Testis (tissue), 3 donors: ENCODE results near the gene SPPL2B. TPM values are rescaled to one million over a fixed set of nuclear protein-coding genes. Genes with fewer than 3 reads are reported as not detected.

Source experiments
- DNase-seq: peaks from one replicate; pipeline ENCODE4 v3.0.0-alpha.2; 2019
- H3K27ac ChIP-seq, 2 donors: fragments of 200-600 bp; sonication (generic); one replicate each; pipeline ENCODE4 v1.5.1; 2019
- H3K27me3 ChIP-seq: fragments of 200-600 bp; sonication (generic); one replicate; pipeline ENCODE4 v1.5.1; 2019
- H3K36me3 ChIP-seq: fragments of 200-600 bp; sonication (generic); one replicate; pipeline ENCODE4 v1.5.1; 2017; ENCODE audit warnings: low read depth; ENCODE audit errors: missing control alignments
- H3K4me1 ChIP-seq: fragments of 200-600 bp; sonication (generic); one replicate; pipeline ENCODE4 v1.5.1; 2019
- H3K4me3 ChIP-seq, 2 donors: fragments of 200-600 bp; sonication (generic); one replicate each; pipeline ENCODE4 v1.5.1; 2017 to 2019
- H3K9me3 ChIP-seq: fragments of 200-600 bp; sonication (generic); one replicate; pipeline ENCODE4 v1.5.1; 2017
- POLR2A ChIP-seq: fragments of 450-650 bp; IDR thresholded peaks from one replicate; pipeline ENCODE4 v1.6.1; 2017; ENCODE audit warnings: antibody characterized with exemption, mild to moderate bottlenecking, moderate library complexity
- WGBS, 2 donors: methylation state at CpG; one replicate each; pipeline ENCODE4 v1.1.5; 2018; 5-methylcytosine and 5-hydroxymethylcytosine counted together
- intact Hi-C: fragments of 100-400 bp; cut with DNase I; formaldehyde crosslinking; loops from one replicate; pipeline ENCODE4 v1.15.1; 2023; ENCODE audit warnings: low total_unique reads
- polyA plus RNA-seq: library from polyadenylated mRNA; stranded (reverse); fragments of 350-450 nt; fragmentation: Illumina TruSeq; extraction: RNeasy Lipid Tissue Mini Kit (QIAGEN cat#74804); gene quantifications from one replicate; pipeline ENCODE4 v1.2.3, GENCODE V29; 2014; ENCODE audit warnings: low read depth, low replicate concordance; ENCODE audit not compliant: insufficient read depth
- total RNA-seq, 2 donors: library from RNA; depleted of rRNA; stranded (reverse); fragments of >200 nt; gene quantifications; one replicate each; pipeline ENCODE4 v1.2.3, GENCODE V29; 2016
- TF ChIP-seq, protein P1 (sequence below), 3 experiments: fragments of 450-650 bp in 2 of 3; fragments of 200-600 bp in 1 of 3; sonication (generic) in 1 of 3; IDR thresholded peaks; one replicate each; pipeline ENCODE4 v1.5.1; 2016 to 2019; ENCODE audit warnings: antibody characterized with exemption in 3 of 3, mild to moderate bottlenecking in 2 of 3, moderate library complexity in 1 of 3

Gene SPPL2B
- total and polyA plus RNA-seq, 3 donors from 2014 or later, result 132 to 215 (median 158) TPM

DNA sequence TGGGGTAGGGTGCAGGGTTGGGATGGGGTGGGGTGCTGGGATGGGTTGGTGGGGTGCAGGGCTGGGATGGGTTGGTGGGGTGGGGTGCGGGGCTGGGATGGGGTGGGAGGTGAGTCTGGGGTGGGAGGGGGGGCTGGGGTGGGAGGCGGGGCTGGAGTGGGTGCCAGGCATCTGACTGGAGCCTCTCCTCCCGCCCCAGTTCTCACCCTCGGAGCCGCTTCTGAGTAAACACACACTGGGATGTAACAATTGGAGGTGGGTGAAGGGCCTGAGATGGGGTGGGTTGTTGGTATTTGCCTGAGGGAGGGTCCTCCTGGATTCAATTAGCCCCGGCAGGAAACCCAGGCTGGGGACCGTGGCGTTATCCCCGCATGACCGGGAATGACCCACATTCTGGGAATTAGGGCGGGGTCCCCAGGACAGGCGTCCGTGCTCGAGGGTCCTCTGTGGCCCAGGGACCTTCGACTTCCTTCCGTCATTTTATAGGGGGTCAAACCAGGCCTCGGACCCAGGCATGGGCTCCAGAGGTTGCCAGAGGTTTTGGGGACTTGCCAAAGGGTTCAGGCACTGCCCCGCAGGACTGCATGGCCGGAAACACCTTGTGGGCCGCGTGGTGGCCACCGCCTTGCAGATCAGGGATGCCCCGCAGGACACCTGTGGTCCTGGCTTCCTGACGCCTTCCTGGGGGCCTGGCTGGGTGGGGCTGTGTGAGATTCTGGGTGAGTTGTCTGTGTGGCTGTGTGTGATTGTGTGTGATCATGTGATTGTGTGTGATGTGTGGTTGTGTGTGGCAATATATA is 33.0 kb downstream of the SPPL2B start:
- Histone ChIP-seq H3K4me3 (no peak overlapping the region), H3K27ac (no peak overlapping the region), H3K4me1 (no peaks in the 10 kb centered on the region), H3K36me3 (no peaks in the 10 kb centered on the region), H3K9me3 (no peaks in the 10 kb centered on the region), H3K27me3 (no peaks in the 10 kb centered on the region)
- no peak for DNase-seq
- 54 to 58% methylated on average over 4 to 18 of the region's 24 CpGs for WGBS, 2 donors
- intact Hi-C loops, result no loop called here
- TF ChIP-seq, protein P1, sequence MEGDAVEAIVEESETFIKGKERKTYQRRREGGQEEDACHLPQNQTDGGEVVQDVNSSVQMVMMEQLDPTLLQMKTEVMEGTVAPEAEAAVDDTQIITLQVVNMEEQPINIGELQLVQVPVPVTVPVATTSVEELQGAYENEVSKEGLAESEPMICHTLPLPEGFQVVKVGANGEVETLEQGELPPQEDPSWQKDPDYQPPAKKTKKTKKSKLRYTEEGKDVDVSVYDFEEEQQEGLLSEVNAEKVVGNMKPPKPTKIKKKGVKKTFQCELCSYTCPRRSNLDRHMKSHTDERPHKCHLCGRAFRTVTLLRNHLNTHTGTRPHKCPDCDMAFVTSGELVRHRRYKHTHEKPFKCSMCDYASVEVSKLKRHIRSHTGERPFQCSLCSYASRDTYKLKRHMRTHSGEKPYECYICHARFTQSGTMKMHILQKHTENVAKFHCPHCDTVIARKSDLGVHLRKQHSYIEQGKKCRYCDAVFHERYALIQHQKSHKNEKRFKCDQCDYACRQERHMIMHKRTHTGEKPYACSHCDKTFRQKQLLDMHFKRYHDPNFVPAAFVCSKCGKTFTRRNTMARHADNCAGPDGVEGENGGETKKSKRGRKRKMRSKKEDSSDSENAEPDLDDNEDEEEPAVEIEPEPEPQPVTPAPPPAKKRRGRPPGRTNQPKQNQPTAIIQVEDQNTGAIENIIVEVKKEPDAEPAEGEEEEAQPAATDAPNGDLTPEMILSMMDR (IDR thresholded peaks at IDR 0.05), result no peak
- TF ChIP-seq POLR2A, result no peak

DNA sequence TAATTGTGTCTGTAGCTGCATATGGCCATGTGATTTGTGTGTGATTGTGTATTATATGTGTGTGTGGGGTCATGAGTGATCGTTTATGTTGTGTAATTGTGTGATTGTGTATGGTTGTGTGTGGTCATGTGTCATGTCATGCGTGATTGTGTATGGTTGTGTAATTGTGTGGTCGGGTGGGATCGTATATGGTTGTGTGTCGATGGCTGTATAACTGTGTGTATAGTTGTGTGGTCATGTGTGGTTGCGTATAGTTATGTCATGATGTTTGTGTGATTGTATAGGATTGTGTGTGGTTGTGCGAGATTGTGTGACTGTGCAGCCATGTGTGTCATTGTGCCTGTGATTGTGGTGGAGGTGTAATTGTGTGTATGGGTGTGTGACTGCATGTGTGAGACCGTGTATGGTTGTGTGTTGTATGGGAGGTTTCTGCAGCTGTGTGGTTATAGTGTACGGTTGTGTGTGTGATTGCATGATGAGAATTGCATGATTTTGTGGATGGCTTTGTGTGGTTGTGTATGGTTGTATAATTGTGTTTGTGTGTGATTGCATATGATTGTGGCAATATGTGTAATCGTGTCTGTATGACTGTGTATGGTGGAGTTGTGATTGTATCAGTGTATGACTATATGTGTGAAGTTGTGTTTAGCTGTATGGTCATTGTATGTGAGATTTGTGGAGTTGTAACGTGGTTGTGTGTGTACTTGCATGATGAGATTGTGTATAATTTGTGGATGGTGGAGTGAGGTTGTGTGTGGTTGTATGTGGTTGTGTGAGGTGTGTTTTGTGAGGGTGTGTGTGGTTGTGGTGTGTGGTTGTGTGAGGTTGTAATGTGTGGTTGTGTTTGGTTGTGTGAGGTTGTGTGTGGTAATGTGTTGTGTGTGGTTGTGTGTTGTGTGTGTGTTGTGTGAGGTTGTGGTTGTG is 33.8 kb downstream of the SPPL2B start:
- Histone ChIP-seq H3K27ac (no peak overlapping the region), H3K4me3 (no peak overlapping the region), H3K36me3 (no peaks in the 10 kb centered on the region), H3K4me1 (no peaks in the 10 kb centered on the region), H3K9me3 (no peaks in the 10 kb centered on the region), H3K27me3 (no peaks in the 10 kb centered on the region)
- 91 to 94% methylated on average over 11 of the region's 11 CpGs for WGBS, 2 donors
- intact Hi-C loops, result no loop called here
- no peak for DNase-seq
- no peak for TF ChIP-seq POLR2A
- TF ChIP-seq, protein P1 (IDR thresholded peaks at IDR 0.05), result no peak

DNA sequence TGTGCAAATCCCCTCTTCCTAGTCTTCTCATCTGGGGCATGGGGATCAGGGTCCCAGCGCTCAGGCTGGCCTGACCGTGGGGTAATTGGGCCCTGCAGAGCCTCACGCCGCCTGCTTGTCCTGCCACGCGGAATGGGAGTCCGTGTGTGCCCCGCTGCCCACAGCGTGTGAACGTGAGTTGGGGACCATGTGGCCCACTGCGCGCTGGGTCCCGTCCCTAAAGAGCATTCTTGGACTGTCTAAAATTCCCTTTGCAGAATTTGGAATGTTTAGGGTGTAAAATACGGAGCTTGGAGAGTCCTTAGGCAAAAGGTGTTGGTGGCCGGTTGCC is 34.5 kb downstream of the SPPL2B start:
- Histone ChIP-seq H3K36me3 (no peaks in the 10 kb centered on the region), H3K9me3 (no peaks in the 10 kb centered on the region), H3K27me3 (no peaks in the 10 kb centered on the region), H3K4me1 (no peaks in the 10 kb centered on the region), H3K27ac (no peak overlapping the region), H3K4me3 (no peak overlapping the region)
- TF ChIP-seq POLR2A, result no peak
- TF ChIP-seq, protein P1 (IDR thresholded peaks at IDR 0.05), result no peak
- 82 to 90% methylated on average over 15 of the region's 15 CpGs for WGBS, 2 donors
- intact Hi-C loops, result no loop called here
- DNase-seq, result no peak

DNA sequence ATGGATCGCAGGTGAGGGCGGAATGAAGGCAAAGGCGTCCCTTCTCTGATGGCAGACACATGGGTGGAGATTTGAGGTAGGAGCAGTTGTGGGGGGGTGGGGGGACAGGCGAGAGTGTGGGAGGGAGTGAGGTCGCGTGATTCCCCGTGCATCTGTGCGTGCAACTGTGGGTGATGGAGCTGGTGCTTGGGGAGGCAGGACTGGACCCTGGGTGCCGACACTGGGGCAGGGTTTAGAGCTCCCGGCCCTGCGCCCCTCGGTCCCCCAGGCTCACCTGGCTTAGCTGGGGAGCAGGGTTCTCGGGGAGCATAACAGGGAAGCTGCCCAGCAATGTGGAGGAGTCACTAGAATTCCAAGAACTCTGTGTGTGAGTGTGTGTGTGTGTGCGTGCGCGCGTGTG is 34.9 kb downstream of the SPPL2B start:
- no peak for DNase-seq
- TF ChIP-seq, protein P1 (IDR thresholded peaks at IDR 0.05), result no peak
- TF ChIP-seq POLR2A, result no peak
- H3K36me3 ChIP-seq, result no peaks in the 10 kb centered on the region
- WGBS, 2 donors, result 52 to 71% methylated on average over 17 of the region's 17 CpGs
- H3K27me3 ChIP-seq, result no peaks in the 10 kb centered on the region
- intact Hi-C loops, result no loop called here
- H3K27ac ChIP-seq, result no peak overlapping the region
- no peak overlapping the region for H3K4me3 ChIP-seq
- H3K4me1 ChIP-seq, result no peaks in the 10 kb centered on the region
- H3K9me3 ChIP-seq, result no peaks in the 10 kb centered on the region
